ENCODE measurements around the gene REPS2. TPM values are rescaled to one million over a fixed set of nuclear protein-coding genes. Genes with fewer than 3 reads are reported as not detected.

REPS2 gene
- total and polyA plus RNA-seq, 4 donors: 8.0 to 18.4 (median 11.6) TPM

DNA sequence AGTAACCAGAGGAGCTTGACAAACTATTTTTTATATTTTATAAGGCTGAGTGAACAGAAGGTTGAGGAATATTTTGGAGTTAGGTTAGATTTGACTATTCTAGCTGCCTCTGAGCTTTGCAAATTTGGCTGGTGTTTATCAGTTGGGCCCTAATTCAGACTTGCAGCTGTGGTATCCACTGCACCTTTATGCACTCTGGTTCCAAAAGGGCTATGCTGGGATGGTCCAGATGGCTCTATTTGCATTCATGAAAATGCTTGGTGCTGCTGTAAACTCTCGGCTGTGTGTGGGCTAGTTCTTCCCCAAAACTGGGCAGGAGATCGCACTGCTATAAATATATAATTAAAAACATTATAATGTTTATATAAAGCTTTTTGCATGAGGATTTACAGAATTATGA lies 106.3 kb downstream of the REPS2 start:
- no peak overlapping the region for H3K4me3 ChIP-seq
- 73 to 98% methylated on average over 2 of the region's 2 CpGs for WGBS, 2 donors
- H3K36me3 ChIP-seq (ENCODE audit: control insufficient read depth in 4 of 4, insufficient read depth in 4 of 4, low read length in 4 of 4): no peaks in the 10 kb centered on the region
- H3K27me3 ChIP-seq (ENCODE audit: control insufficient read depth in 3 of 3, insufficient read depth in 3 of 3, low read length in 2 of 3): peaks cover 0 to 27% (median 4%) of the 10 kb centered on the region in 3 donors
- H3K9me3 ChIP-seq (ENCODE audit: control insufficient read depth in 4 of 4, insufficient read depth in 3 of 4, low read length in 3 of 4): peaks cover 0 to 3% (median 0%) of the 10 kb centered on the region in 4 donors
- ATAC-seq (ENCODE audit: insufficient read depth, low FRiP score) (no peak), DNase-seq (no peak)
- TF ChIP-seq, protein P1, sequence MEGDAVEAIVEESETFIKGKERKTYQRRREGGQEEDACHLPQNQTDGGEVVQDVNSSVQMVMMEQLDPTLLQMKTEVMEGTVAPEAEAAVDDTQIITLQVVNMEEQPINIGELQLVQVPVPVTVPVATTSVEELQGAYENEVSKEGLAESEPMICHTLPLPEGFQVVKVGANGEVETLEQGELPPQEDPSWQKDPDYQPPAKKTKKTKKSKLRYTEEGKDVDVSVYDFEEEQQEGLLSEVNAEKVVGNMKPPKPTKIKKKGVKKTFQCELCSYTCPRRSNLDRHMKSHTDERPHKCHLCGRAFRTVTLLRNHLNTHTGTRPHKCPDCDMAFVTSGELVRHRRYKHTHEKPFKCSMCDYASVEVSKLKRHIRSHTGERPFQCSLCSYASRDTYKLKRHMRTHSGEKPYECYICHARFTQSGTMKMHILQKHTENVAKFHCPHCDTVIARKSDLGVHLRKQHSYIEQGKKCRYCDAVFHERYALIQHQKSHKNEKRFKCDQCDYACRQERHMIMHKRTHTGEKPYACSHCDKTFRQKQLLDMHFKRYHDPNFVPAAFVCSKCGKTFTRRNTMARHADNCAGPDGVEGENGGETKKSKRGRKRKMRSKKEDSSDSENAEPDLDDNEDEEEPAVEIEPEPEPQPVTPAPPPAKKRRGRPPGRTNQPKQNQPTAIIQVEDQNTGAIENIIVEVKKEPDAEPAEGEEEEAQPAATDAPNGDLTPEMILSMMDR (IDR thresholded peaks at IDR 0.05; ENCODE audit: control extremely low read depth, extremely low read depth): no peak
- H3K4me1 ChIP-seq (ENCODE audit: control insufficient read depth in 5 of 5, insufficient read depth in 5 of 5, low read length in 5 of 5): peaks cover 0 to 4% (median 0%) of the 10 kb centered on the region in 5 donors
- no peak overlapping the region for H3K27ac ChIP-seq (ENCODE audit: low read depth in 1 of 2, low read length in 1 of 2)
- no peak overlapping the region for H3K9ac ChIP-seq (ENCODE audit: insufficient read depth in 1 of 2, low read length in 2 of 2)

DNA sequence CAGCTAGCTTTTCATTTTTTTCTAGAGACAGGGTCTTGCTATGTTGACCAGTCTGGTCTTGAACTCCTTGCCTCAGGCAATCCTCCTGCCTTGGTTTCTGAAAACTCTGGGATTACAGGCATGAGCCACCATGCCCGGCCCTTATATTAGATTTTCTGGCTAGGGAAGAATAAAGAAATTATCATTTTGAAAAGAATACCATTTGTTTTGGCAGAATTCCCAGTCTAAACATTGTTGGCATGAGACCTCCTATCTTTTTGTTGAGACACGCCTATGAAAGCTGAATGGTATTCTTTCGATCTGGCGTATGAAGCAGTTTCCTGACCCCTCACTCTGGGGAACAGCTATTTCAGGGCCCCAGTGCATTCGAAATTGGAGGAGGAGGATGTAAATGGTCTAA lies 107.0 kb downstream of the REPS2 start:
- H3K9ac ChIP-seq (ENCODE audit: insufficient read depth in 1 of 2, low read length in 2 of 2): no peak overlapping the region
- WGBS, 2 donors: 51 to 82% methylated on average over 5 of the region's 5 CpGs
- DNase-seq: peak in 2 of 3 donors; percentile 46 to 52
- peaks cover 0 to 4% (median 0%) of the 10 kb centered on the region in 5 donors for H3K4me1 ChIP-seq (ENCODE audit: control insufficient read depth in 5 of 5, insufficient read depth in 5 of 5, low read length in 5 of 5)
- no peak overlapping the region for H3K4me3 ChIP-seq
- H3K27me3 ChIP-seq (ENCODE audit: control insufficient read depth in 3 of 3, insufficient read depth in 3 of 3, low read length in 2 of 3): peaks cover 0 to 23% (median 4%) of the 10 kb centered on the region in 3 donors
- H3K9me3 ChIP-seq (ENCODE audit: control insufficient read depth in 4 of 4, insufficient read depth in 3 of 4, low read length in 3 of 4): peaks cover 0 to 3% (median 0%) of the 10 kb centered on the region in 4 donors
- no peak for ATAC-seq (ENCODE audit: insufficient read depth, low FRiP score)
- no peak overlapping the region for H3K27ac ChIP-seq (ENCODE audit: low read depth in 1 of 2, low read length in 1 of 2)
- TF ChIP-seq, protein P1 (IDR thresholded peaks at IDR 0.05; ENCODE audit: control extremely low read depth, extremely low read depth): no peak
- H3K36me3 ChIP-seq (ENCODE audit: control insufficient read depth in 4 of 4, insufficient read depth in 4 of 4, low read length in 4 of 4): no peaks in the 10 kb centered on the region

DNA sequence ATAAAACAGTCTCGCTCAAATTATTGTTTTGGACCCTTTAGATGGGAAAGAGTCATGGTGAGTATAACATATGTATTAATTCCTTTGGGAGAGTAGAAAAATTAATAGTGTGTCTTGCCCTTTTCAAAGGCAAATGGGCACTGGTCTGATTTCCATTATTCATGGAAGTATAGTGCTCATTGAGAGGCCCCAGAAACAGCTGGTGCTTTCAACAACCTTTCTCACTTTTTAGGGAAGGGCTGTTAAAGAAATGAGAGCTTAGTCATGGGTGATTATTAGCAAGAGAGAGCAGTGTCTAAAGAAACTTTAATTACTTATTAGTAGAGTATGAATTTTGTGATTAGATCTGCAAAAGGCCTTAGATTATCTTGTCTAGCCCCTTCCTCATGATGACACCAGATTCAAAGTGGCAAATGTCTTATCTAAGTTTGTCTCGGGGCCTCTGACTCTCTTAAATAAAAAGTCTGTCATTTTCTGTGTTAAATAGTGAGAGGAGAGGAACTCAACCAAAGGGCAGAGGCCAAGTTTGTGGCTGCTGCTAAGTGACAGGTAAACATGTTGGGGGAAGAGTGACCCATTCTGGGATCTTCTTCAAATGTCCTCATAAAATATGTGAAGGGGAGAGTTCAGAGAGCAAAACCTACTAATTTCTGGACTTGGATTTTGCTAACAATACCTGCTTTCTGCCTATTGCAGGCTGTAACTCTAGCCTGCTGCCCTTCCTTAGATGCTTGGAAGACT lies 110.6 kb downstream of the REPS2 start:
- TF ChIP-seq, protein P1 (IDR thresholded peaks at IDR 0.05; ENCODE audit: control extremely low read depth, extremely low read depth): no peak
- Histone ChIP-seq H3K9ac (ENCODE audit: insufficient read depth in 1 of 2, low read length in 2 of 2) (no peak overlapping the region), H3K9me3 (ENCODE audit: control insufficient read depth in 4 of 4, insufficient read depth in 3 of 4, low read length in 3 of 4) (peaks cover 0 to 3% (median 0%) of the 10 kb centered on the region in 4 donors), H3K4me3 (no peak overlapping the region), H3K4me1 (ENCODE audit: control insufficient read depth in 5 of 5, insufficient read depth in 5 of 5, low read length in 5 of 5) (peaks cover 0 to 4% (median 0%) of the 10 kb centered on the region in 5 donors), H3K27ac (ENCODE audit: low read depth in 1 of 2, low read length in 1 of 2) (no peak overlapping the region), H3K36me3 (ENCODE audit: control insufficient read depth in 4 of 4, insufficient read depth in 4 of 4, low read length in 4 of 4) (no peaks in the 10 kb centered on the region), H3K27me3 (ENCODE audit: control insufficient read depth in 3 of 3, insufficient read depth in 3 of 3, low read length in 2 of 3) (peaks cover 0 to 21% (median 14%) of the 10 kb centered on the region in 3 donors)
- ATAC-seq (ENCODE audit: insufficient read depth, low FRiP score) (no peak), DNase-seq (no peak)
- 70 to 88% methylated on average over 2 of the region's 2 CpGs for WGBS, 2 donors
